PC-3 (cell line): ENCODE results near the gene SLCO2A1. TPM values are rescaled to one million over a fixed set of nuclear protein-coding genes. Genes with fewer than 3 reads are reported as not detected.

Experiments
- ATAC-seq: fragments of 200-7000 bp; cut with Tn5 transposase; 2 replicates; pipeline ENCODE4 v1.9.1; 2020; ENCODE audit warnings: mild to moderate bottlenecking, moderate library complexity
- BruUV-seq: library from RNA; stranded (reverse); fragments of 400-500 nt; replicated peaks from 2 replicates; lab custom pipeline; 2021; lab: Mats Ljungman, UMichigan
- CTCF ChIA-PET: fragments of 300-600 bp; sonication (Branson Sonifier 250); formaldehyde crosslinking; loops from one replicate; lab custom pipeline; 2022; ENCODE audit warnings: antibody characterized with exemption; lab: Charles Lee
- POLR2A ChIA-PET: fragments of 300-600 bp; sonication (Branson Sonifier 250); formaldehyde crosslinking; loops from one replicate; lab custom pipeline; 2022; ENCODE audit warnings: antibody characterized with exemption; ENCODE audit not compliant: unreplicated experiment; lab: Charles Lee
- DNase-seq: peaks from one replicate; pipeline ENCODE4 v3.0.0-alpha.2; 2015
- H2AFZ ChIP-seq: fragments of 300-600 bp; sonication (generic); 2 replicates; pipeline ENCODE4 v1.6.0; 2016; ENCODE audit warnings: antibody characterized with exemption, low read length
- H3F3A ChIP-seq: fragments of 300-600 bp; sonication (generic); one replicate; pipeline ENCODE4 v1.6.0; 2017; ENCODE audit warnings: antibody characterized with exemption, low read length, control low read depth, mild to moderate bottlenecking; ENCODE audit not compliant: unreplicated experiment
- H3K27ac ChIP-seq: fragments of 300-600 bp; sonication (generic); 2 replicates; pipeline ENCODE4 v1.5.1; 2016; ENCODE audit warnings: mild to moderate bottlenecking, low read length
- H3K27me3 ChIP-seq: fragments of 300-600 bp; sonication (generic); 2 replicates; pipeline ENCODE4 v1.6.1; 2016; ENCODE audit warnings: low read length, mixed read lengths
- H3K36me3 ChIP-seq: fragments of 300-600 bp; sonication (generic); 2 replicates; pipeline ENCODE4 v1.6.1; 2016; ENCODE audit warnings: low read depth, mixed run types, low read length, mixed read lengths
- H3K4me1 ChIP-seq: fragments of 300-600 bp; sonication (generic); 2 replicates; pipeline ENCODE4 v1.5.1; 2016; ENCODE audit warnings: low read length; ENCODE audit not compliant: insufficient read depth
- H3K4me2 ChIP-seq: fragments of 300-600 bp; sonication (generic); 2 replicates; pipeline ENCODE4 v1.6.0; 2016; ENCODE audit warnings: low read length
- H3K4me3 ChIP-seq: fragments of 300-600 bp; sonication (generic); 2 replicates; pipeline ENCODE4 v1.5.1; 2016; ENCODE audit warnings: mild to moderate bottlenecking, low read length, mixed read lengths
- H3K79me2 ChIP-seq: fragments of 300-600 bp; sonication (generic); 2 replicates; pipeline ENCODE4 v1.6.1; 2017; ENCODE audit warnings: low read length, mixed read lengths
- H3K9ac ChIP-seq: fragments of 300-600 bp; sonication (generic); 2 replicates; pipeline ENCODE4 v1.6.0; 2016; ENCODE audit warnings: mild to moderate bottlenecking, low read length
- H3K9me2 ChIP-seq: fragments of 300-600 bp; sonication (generic); replicated peaks from 2 replicates; pipeline ENCODE4 v1.6.1; 2016; ENCODE audit warnings: mixed run types, low read length, mixed read lengths
- H3K9me3 ChIP-seq: fragments of 300-600 bp; sonication (generic); 2 replicates; pipeline ENCODE4 v1.6.1; 2016; ENCODE audit warnings: low read length, mixed read lengths
- H4K20me1 ChIP-seq: fragments of 300-600 bp; sonication (generic); 2 replicates; pipeline ENCODE4 v1.6.1; 2016; ENCODE audit warnings: low read length, mixed read lengths
- CTCF ChIP-seq: fragments of 300-600 bp; sonication (generic); conservative IDR thresholded peaks from 2 replicates; pipeline ENCODE4 v1.5.1; 2017; ENCODE audit warnings: antibody characterized with exemption, low read depth, mild to moderate bottlenecking, low read length
- EZH2 ChIP-seq: fragments of 300-600 bp; sonication (generic); IDR thresholded peaks from one replicate; pipeline ENCODE4 v1.6.1; 2017; ENCODE audit warnings: antibody characterized with exemption, mild to moderate bottlenecking, low read length; ENCODE audit not compliant: unreplicated experiment
- EZH2phosphoT487 ChIP-seq: fragments of 300-600 bp; sonication (generic); IDR thresholded peaks from 2 replicates; pipeline ENCODE4 v1.6.1; 2018; ENCODE audit warnings: mild to moderate bottlenecking, antibody characterized with exemption, low read length, borderline replicate concordance
- intact Hi-C: fragments of 100-400 bp; cut with micrococcal nuclease; formaldehyde crosslinking; loops from 2 replicates; pipeline ENCODE4 v1.9.0; 2023
- total RNA-seq: library from RNA; depleted of rRNA; stranded (reverse); fragments of >200 nt; gene quantifications from 2 replicates; pipeline ENCODE4 v1.2.3, GENCODE V29; 2014

SLCO2A1 gene
- total RNA-seq, 1 experiment from 2014 or later, result not detected

DNA sequence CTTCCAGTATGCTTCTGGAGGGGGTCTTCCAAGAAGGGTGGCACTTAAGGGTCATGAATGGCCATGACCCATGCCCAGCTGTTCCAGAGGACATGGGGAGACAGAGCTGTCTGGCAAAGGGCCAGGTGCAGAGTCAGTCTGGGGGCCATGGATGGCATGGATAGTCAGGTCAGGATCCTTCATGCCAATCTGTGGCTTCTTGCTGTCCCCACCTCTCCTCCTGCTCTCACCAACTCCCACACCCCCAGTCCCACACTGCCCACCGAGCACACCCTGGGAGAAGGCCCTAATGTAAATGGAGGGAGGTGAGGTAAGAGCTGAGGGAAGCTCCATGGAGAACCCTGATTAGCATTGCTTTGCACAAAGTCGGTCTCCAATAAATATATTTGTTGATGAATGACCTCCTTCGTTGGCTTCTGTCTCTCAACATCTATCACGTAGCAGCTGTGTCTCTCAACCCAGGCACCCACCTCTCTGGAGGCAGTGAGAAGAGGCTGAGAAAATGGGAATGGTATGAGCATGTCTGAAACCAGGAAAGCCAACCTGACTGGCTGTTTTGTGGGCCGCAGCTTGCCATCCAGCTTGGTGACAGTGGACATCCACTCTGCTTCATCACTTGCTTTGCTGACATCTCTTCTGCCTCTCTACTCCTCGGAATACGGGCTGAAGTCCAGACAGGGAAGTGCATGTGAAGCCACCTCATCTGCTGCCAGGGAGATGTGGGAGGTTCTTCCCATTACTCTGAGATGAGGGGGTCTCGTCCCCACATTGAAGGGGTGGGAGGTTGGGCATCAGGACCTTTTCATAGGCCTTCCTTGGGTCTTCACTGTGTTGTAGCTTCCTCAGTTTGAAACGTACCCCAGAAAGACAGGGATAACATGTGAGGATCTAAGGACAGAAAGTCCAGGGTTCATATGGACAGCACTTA lies 96.4 kb downstream of the SLCO2A1 start:
- H2AFZ ChIP-seq, result no peak overlapping the region
- ATAC-seq (no peak), DNase-seq (no peak)
- intact Hi-C loops, result loop anchor here (5.0 to 10.0 kb wide), 2 partner anchors 264 to 371 kb away; no protein-coding TSS in a partner anchor
- H3K27me3 ChIP-seq, result no peaks in the 10 kb centered on the region
- H3K27ac ChIP-seq, result no peak overlapping the region
- no TSS peak for BruUV-seq
- no peaks in the 10 kb centered on the region; the same call in 1 of the 2 replicates for H3K4me1 ChIP-seq
- no peak overlapping the region for H3K4me2 ChIP-seq
- H3K9ac ChIP-seq, result no peak overlapping the region
- H3K36me3 ChIP-seq, result no peaks in the 10 kb centered on the region
- CTCF ChIA-PET, result no interaction called here
- H4K20me1 ChIP-seq, result no peaks in the 10 kb centered on the region
- H3K9me2 ChIP-seq, result no peaks in the 10 kb centered on the region
- no peak overlapping the region for H3K4me3 ChIP-seq
- H3F3A ChIP-seq, result no peaks in the 10 kb centered on the region
- no peaks in the 10 kb centered on the region for H3K9me3 ChIP-seq
- H3K79me2 ChIP-seq, result no peaks in the 10 kb centered on the region
- TF ChIP-seq CTCF (no peak), EZH2 (no peak), EZH2phosphoT487 (no peak)
- POLR2A ChIA-PET, result no interaction called here

GRCh38 chr3:133932009-133932408 lies 97.7 kb downstream of the SLCO2A1 start:
- Histone ChIP-seq H3K79me2 (no peaks in the 10 kb centered on the region), H3K9me2 (no peaks in the 10 kb centered on the region), H3K27me3 (no peaks in the 10 kb centered on the region), H3K4me1 (no peaks in the 10 kb centered on the region; the same call in 1 of the 2 replicates), H2AFZ (no peak overlapping the region), H3K4me3 (no peak overlapping the region), H3F3A (no peaks in the 10 kb centered on the region), H4K20me1 (no peaks in the 10 kb centered on the region), H3K9me3 (no peaks in the 10 kb centered on the region), H3K27ac (no peak overlapping the region), H3K4me2 (no peak overlapping the region), H3K9ac (no peak overlapping the region), H3K36me3 (no peaks in the 10 kb centered on the region)
- ChIA-PET POLR2A (no interaction called here), CTCF (no interaction called here)
- ATAC-seq (no peak), DNase-seq (no peak)
- no peak for TF ChIP-seq CTCF
- TF ChIP-seq EZH2phosphoT487, result no peak
- no peak for TF ChIP-seq EZH2
- BruUV-seq, result no TSS peak
- intact Hi-C loops, result loop anchor here (5.0 to 10.0 kb wide), 2 partner anchors 265 to 373 kb away; no protein-coding TSS in a partner anchor

DNA sequence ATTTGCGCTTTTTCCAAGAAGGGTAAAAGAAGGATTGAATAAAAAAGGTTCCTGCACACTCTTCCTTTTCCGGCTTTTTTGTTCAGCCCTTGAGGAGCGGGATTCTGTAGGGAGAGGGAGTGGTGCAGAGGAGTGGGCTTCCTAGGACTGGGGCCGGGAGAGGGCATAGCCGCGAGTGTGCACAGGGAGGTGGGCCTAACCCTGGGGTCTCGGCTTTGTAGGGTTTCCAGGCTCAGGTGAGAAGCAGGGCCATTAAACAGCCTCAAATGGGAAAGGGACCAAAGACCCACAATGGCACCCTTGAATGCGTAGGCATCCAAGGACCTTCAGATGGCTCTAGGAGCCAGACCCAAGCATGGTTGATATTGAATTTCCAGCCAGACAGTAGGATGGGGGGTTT lies 98.6 kb downstream of the SLCO2A1 start:
- BruUV-seq, result no TSS peak
- Histone ChIP-seq H3K4me2 (no peak overlapping the region), H3K9me2 (no peaks in the 10 kb centered on the region), H3K9ac (no peak overlapping the region), H3K36me3 (no peaks in the 10 kb centered on the region), H3K27me3 (no peaks in the 10 kb centered on the region), H3K4me1 (no peaks in the 10 kb centered on the region), H3K27ac (no peak overlapping the region), H3K79me2 (no peaks in the 10 kb centered on the region), H3K4me3 (no peak overlapping the region), H3F3A (no peaks in the 10 kb centered on the region), H3K9me3 (no peaks in the 10 kb centered on the region), H4K20me1 (no peaks in the 10 kb centered on the region), H2AFZ (no peak overlapping the region)
- ChIA-PET CTCF (no interaction called here), POLR2A (no interaction called here)
- ATAC-seq (no peak), DNase-seq (no peak)
- intact Hi-C loops, result loop anchor here (5.0 to 10.0 kb wide), 2 partner anchors 266 to 374 kb away; no protein-coding TSS in a partner anchor
- no peak for TF ChIP-seq CTCF
- no peak for TF ChIP-seq EZH2phosphoT487
